ENCODE results near the gene EDIL3.

Gene EDIL3

GRCh38 chr5:84411832-84412605 lies 27.3 kb upstream of the EDIL3 start:
- H3F3A ChIP-seq (ENCODE audit: control insufficient read depth, insufficient read depth), result no peaks in the 10 kb centered on the region
- no peaks in the 10 kb centered on the region for H3K9me3 ChIP-seq (ENCODE audit: control insufficient read depth, insufficient read depth, low read length)
- no peaks in the 10 kb centered on the region for H3K9me2 ChIP-seq (replicated peaks; ENCODE audit: control insufficient read depth, low read length)
- no peak overlapping the region for H3K4me2 ChIP-seq (ENCODE audit: low read length)
- H3K36me3 ChIP-seq (ENCODE audit: control insufficient read depth, low read length), result no peaks in the 10 kb centered on the region
- TF ChIP-seq CTCF (IDR thresholded peaks at IDR 0.05; ENCODE audit: low read depth, low read length, poor library complexity, severe bottlenecking) (no peak), EZH2phosphoT487 (IDR thresholded peaks at IDR 0.05; ENCODE audit: borderline replicate concordance, low read length) (no peak)
- H3K4me1 ChIP-seq (ENCODE audit: control insufficient read depth, low read length), result no peaks in the 10 kb centered on the region
- H3K79me2 ChIP-seq (ENCODE audit: control insufficient read depth, low read length), result no peaks in the 10 kb centered on the region
- H4K20me1 ChIP-seq (ENCODE audit: control insufficient read depth, insufficient read depth, low read depth, low read length), result no peaks in the 10 kb centered on the region
- H3K27me3 ChIP-seq (ENCODE audit: control insufficient read depth, low read length), result no peaks in the 10 kb centered on the region
- H3K27ac ChIP-seq (ENCODE audit: low read depth, low read length), result no peak overlapping the region
- H3K4me3 ChIP-seq (ENCODE audit: low read length), result no peak overlapping the region

DNA sequence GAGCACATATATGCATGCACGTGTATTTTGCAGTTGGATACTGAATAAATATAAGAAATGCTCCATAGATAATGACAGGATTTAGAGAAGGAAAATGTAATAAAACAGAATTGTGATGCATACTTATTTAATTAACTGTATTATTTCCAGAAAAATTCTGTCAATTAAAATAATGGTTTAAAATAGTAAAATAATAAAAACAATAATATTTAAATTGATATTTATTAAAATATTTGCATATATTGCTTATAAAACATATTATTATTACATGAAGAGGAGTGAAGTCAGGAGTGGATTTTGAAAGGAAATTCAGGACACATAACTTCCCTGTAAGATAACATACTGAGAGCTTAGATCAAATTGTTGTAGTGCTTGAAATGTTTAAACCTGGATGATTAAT lies 21.4 kb upstream of the EDIL3 start:
- H3K36me3 ChIP-seq (ENCODE audit: control insufficient read depth, low read length), result no peaks in the 10 kb centered on the region
- H3K27ac ChIP-seq (ENCODE audit: low read depth, low read length), result no peak overlapping the region
- no peaks in the 10 kb centered on the region for H3F3A ChIP-seq (ENCODE audit: control insufficient read depth, insufficient read depth)
- no peaks in the 10 kb centered on the region for H4K20me1 ChIP-seq (ENCODE audit: control insufficient read depth, insufficient read depth, low read depth, low read length)
- no peak overlapping the region for H3K4me3 ChIP-seq (ENCODE audit: low read length)
- TF ChIP-seq EZH2phosphoT487 (IDR thresholded peaks at IDR 0.05; ENCODE audit: borderline replicate concordance, low read length) (no peak), CTCF (IDR thresholded peaks at IDR 0.05; ENCODE audit: low read depth, low read length, poor library complexity, severe bottlenecking) (no peak)
- no peaks in the 10 kb centered on the region for H3K4me1 ChIP-seq (ENCODE audit: control insufficient read depth, low read length)
- H3K79me2 ChIP-seq (ENCODE audit: control insufficient read depth, low read length), result no peaks in the 10 kb centered on the region
- H3K9me3 ChIP-seq (ENCODE audit: control insufficient read depth, insufficient read depth, low read length), result no peaks in the 10 kb centered on the region
- H3K9me2 ChIP-seq (replicated peaks; ENCODE audit: control insufficient read depth, low read length), result no peaks in the 10 kb centered on the region
- no peak overlapping the region for H3K4me2 ChIP-seq (ENCODE audit: low read length)
- no peaks in the 10 kb centered on the region for H3K27me3 ChIP-seq (ENCODE audit: control insufficient read depth, low read length)

GRCh38 chr5:84403773-84404172 lies 19.1 kb upstream of the EDIL3 start:
- H3K27me3 ChIP-seq (ENCODE audit: control insufficient read depth, low read length), result no peaks in the 10 kb centered on the region
- H3K27ac ChIP-seq (ENCODE audit: low read depth, low read length), result no peak overlapping the region
- H3F3A ChIP-seq (ENCODE audit: control insufficient read depth, insufficient read depth), result no peaks in the 10 kb centered on the region
- H3K9me2 ChIP-seq (replicated peaks; ENCODE audit: control insufficient read depth, low read length), result no peaks in the 10 kb centered on the region
- no peaks in the 10 kb centered on the region for H3K4me1 ChIP-seq (ENCODE audit: control insufficient read depth, low read length)
- no peaks in the 10 kb centered on the region for H4K20me1 ChIP-seq (ENCODE audit: control insufficient read depth, insufficient read depth, low read depth, low read length)
- TF ChIP-seq EZH2phosphoT487 (IDR thresholded peaks at IDR 0.05; ENCODE audit: borderline replicate concordance, low read length) (no peak), CTCF (IDR thresholded peaks at IDR 0.05; ENCODE audit: low read depth, low read length, poor library complexity, severe bottlenecking) (no peak)
- no peak overlapping the region for H3K4me3 ChIP-seq (ENCODE audit: low read length)
- no peaks in the 10 kb centered on the region for H3K9me3 ChIP-seq (ENCODE audit: control insufficient read depth, insufficient read depth, low read length)
- H3K79me2 ChIP-seq (ENCODE audit: control insufficient read depth, low read length), result no peaks in the 10 kb centered on the region
- no peaks in the 10 kb centered on the region for H3K36me3 ChIP-seq (ENCODE audit: control insufficient read depth, low read length)
- no peak overlapping the region for H3K4me2 ChIP-seq (ENCODE audit: low read length)

Data from DOHH2 (cell line).